Adrenal gland (tissue), 12 donors: Measurements from ENCODE around the gene PIANP. TPM values are rescaled to one million over a fixed set of nuclear protein-coding genes. Genes with fewer than 3 reads are reported as not detected.

ENCODE experiments used
- DNase-seq, 7 donors: peaks; one replicate each; pipeline ENCODE4 v3.0.0-alpha.2; 2019 to 2020
- H3K27ac ChIP-seq, 5 donors: fragments of 200-600 bp; sonication (generic) in 4 of 5; 1 replicate in 3 of 5; 2 replicates in 2 of 5; pipeline versions ENCODE4 v1.5.1 to v1.8.0; 2016 to 2020; ENCODE audit warnings: mild to moderate bottlenecking in 1 of 5
- H3K27me3 ChIP-seq: fragments of 200-600 bp; 2 replicates; pipeline ENCODE4 v1.8.0; 2021
- H3K36me3 ChIP-seq, 2 donors: fragments of 200-600 bp; replicated peaks in 1 of 2; 1 replicate in 1 of 2; 2 replicates in 1 of 2; pipeline versions ENCODE4 v1.5.1 to v1.8.0; 2018 to 2022
- H3K4me1 ChIP-seq, 2 donors: fragments of 200-600 bp; replicated peaks in 1 of 2; 1 replicate in 1 of 2; 2 replicates in 1 of 2; pipeline versions ENCODE4 v1.5.1 to v1.8.0; 2018 to 2021
- H3K4me3 ChIP-seq, 4 donors: fragments of 200-600 bp; sonication (generic) in 3 of 4; one replicate each; pipeline ENCODE4 v1.5.1; 2016 to 2018
- H3K9me3 ChIP-seq, 3 donors: fragments of 200-600 bp; sonication (generic) in 1 of 3; replicated peaks in 1 of 3; 1 replicate in 2 of 3; 2 replicates in 1 of 3; pipeline versions ENCODE4 v1.5.1 to v1.8.0; 2016 to 2021
- POLR2A ChIP-seq, 2 donors: fragments of 450-650 bp; IDR thresholded peaks; one replicate each; pipeline ENCODE4 v1.6.1; 2017; ENCODE audit warnings: antibody characterized with exemption in 2 of 2, mild to moderate bottlenecking in 2 of 2, moderate library complexity in 1 of 2
- WGBS, 4 donors: extraction: QIAGEN DNeasy Blood & Tissue Kit in 2 of 4; methylation state at CpG; one replicate each; pipeline versions ENCODE4 v1.1.5 to v1.1.7; 2013 to 2017; 5-methylcytosine and 5-hydroxymethylcytosine counted together
- intact Hi-C, 2 donors: fragments of 100-400 bp; cut with DNase I; formaldehyde crosslinking; loops; one replicate each; pipeline versions ENCODE4 v1.14.1 to v1.15.0; 2022 to 2023
- polyA plus RNA-seq, 3 donors: library from polyadenylated mRNA; stranded (reverse); fragments of 200-250 nt in 2 of 3; fragments of 350-450 nt in 1 of 3; fragmentation: Illumina TruSeq in 1 of 3; extraction: RNeasy Lipid Tissue Mini Kit (QIAGEN cat#74804) in 1 of 3; gene quantifications; one replicate each; pipeline ENCODE4 v1.2.3, GENCODE V29; 2013 to 2014
- total RNA-seq, 9 donors: library from RNA; depleted of rRNA in 4 of 9; stranded (reverse); fragments of >200 nt in 4 of 9; fragments of 120-200 nt in 1 of 9; fragmentation: NEBNext Ultra II Directional in 1 of 9; extraction: Animal tissue kit (Norgen Biotek cat#: 25700) in 1 of 9; gene quantifications; one replicate each; pipeline versions ENCODE4 v1.1.0 to v1.2.4, GENCODE V29; 2013 to 2023
- TF ChIP-seq, protein P1 (sequence below), 6 experiments: fragments of 450-650 bp in 4 of 6; fragments of 200-600 bp in 2 of 6; sonication (generic) in 1 of 6; IDR thresholded peaks; 1 replicate in 5 of 6; 2 replicates in 1 of 6; pipeline versions ENCODE4 v1.5.1 to v1.8.0; 2016 to 2021; ENCODE audit warnings: antibody characterized with exemption in 6 of 6, mild to moderate bottlenecking in 2 of 6, moderate library complexity in 1 of 6
- donor health status: healthy with polysubstance abuse.
- donor health status: Bipolar disorder and iron deficiency.
- donor health status: DM: yes; HTN: yes; CAD: no.
- donor health status: DM: no; HTN: no; CAD: no.
- donor health status: DM: no; HTN: no; CAD: no.
- donor health status: DM: yes; HTN: yes; CAD: no.

PIANP gene
- total and polyA plus RNA-seq, 12 donors = 0.11 to 5.2 (median 0.96) TPM; not detected in 3

DNA sequence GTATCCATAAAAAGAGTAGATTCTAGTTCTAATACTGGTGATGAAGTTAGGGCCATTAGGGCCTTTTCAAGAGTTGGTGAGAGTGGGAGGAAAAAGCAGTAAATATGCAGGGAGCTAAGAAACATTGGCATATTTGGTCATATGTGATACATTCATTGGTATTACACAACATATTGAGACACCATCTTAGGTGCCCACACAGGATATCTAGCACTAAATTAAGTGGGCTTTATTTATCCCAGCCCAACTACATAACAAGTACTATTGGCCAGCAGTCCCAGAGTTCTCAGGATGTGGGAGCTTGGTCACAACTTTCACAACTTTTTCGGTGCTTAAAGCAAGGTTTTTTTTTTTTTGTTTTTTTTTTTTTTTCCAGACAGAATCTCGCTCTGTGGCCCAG, 35.7 kb downstream of the PIANP start:
- Histone ChIP-seq H3K4me3 (no peak overlapping the region), H3K9me3 (no peaks in the 10 kb centered on the region), H3K27ac (no peak overlapping the region), H3K36me3 (peaks cover 0 to 43% of the 10 kb centered on the region in 2 donors), H3K4me1 (peaks cover 6 to 12% of the 10 kb centered on the region in 2 donors), H3K27me3 (no peaks in the 10 kb centered on the region)
- DNase-seq = no peak
- 68 to 74% (median 71%) methylated on average over 1 to 2 of the region's 2 CpGs for WGBS, 4 donors
- intact Hi-C loops = loop anchor here in 1 of 2 donors (5.0 to 10.0 kb wide), 2 partner anchors 32 to 50 kb away; no protein-coding TSS in a partner anchor
- no peak for TF ChIP-seq POLR2A (IDR thresholded peaks at IDR 0.05)
- TF ChIP-seq, protein P1, sequence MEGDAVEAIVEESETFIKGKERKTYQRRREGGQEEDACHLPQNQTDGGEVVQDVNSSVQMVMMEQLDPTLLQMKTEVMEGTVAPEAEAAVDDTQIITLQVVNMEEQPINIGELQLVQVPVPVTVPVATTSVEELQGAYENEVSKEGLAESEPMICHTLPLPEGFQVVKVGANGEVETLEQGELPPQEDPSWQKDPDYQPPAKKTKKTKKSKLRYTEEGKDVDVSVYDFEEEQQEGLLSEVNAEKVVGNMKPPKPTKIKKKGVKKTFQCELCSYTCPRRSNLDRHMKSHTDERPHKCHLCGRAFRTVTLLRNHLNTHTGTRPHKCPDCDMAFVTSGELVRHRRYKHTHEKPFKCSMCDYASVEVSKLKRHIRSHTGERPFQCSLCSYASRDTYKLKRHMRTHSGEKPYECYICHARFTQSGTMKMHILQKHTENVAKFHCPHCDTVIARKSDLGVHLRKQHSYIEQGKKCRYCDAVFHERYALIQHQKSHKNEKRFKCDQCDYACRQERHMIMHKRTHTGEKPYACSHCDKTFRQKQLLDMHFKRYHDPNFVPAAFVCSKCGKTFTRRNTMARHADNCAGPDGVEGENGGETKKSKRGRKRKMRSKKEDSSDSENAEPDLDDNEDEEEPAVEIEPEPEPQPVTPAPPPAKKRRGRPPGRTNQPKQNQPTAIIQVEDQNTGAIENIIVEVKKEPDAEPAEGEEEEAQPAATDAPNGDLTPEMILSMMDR (IDR thresholded peaks at IDR 0.05) = no peak

DNA sequence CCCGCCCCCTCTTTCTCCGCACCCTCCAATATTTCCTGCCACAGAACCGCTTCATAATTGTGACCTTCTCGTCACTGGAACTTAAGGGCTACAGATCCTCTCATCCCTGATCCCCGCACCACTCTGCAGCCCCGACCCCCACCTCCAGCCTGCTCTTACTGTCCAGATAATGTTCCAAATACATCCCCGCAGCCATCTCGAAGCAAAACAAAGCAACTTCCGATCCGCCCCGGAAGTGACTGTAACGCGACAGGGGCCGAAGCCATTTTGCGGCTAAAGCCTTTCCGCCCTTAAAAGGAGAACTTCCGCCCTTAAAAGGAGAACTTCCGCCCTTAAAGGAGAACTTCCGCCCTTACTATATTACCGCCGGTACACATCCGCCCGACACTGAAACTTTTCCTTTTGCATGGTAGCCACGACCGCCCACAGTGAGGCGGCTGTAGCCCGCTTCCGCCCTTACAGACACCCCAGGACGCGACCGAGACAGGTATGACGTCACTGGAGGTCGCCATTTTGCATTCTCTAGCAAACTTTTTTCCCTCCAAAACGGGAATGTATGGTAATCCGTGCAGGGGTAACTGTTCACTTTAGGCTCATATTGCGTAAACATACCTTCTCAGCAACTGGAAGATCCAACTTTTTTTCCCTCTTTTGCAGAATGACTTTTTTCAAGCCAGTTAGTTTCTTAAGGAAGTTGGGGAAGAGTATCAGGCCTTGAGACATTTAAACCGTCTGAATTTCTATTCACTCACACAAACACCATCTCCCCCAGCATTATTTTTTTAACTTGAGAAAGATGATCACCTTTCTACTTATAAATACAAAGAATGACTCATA, 37.5 kb downstream of the PIANP start, which contains the start of gene ING4:
ING4 (minus strand) TSS at position 214 of the 837 bp plus-strand sequence; CDS start at position 196, 18 bp downstream.
- 2 to 3% (median 2%) methylated on average over 28 to 37 of the region's 37 CpGs for WGBS, 4 donors
- TF ChIP-seq, protein P1 (IDR thresholded peaks at IDR 0.05) = peak in 1 of 6 experiments; percentile 3
- TF ChIP-seq POLR2A (IDR thresholded peaks at IDR 0.05) = peak in 1 of 2 donors; percentile 40
- intact Hi-C loops = loop anchor here in 1 of 2 donors (5.0 to 10.0 kb wide), 2 partner anchors 34 to 48 kb away; no protein-coding TSS in a partner anchor
- H3K9me3 ChIP-seq = no peaks in the 10 kb centered on the region
- peaks cover 0 to 25% of the 10 kb centered on the region in 2 donors for H3K36me3 ChIP-seq
- peaks cover 6 to 12% of the 10 kb centered on the region in 2 donors for H3K4me1 ChIP-seq
- peak; percentile 96 to 100 (median 99) for DNase-seq
- H3K27ac ChIP-seq = peak within 1 kb of the TSS; percentile 31 to 76 (median 53)
- no peaks in the 10 kb centered on the region for H3K27me3 ChIP-seq
- peak within 1 kb of the TSS in 3 of 4 donors; percentile 58 to 77 (median 60) for H3K4me3 ChIP-seq

- H3K4me1 ChIP-seq = peaks cover 6 to 12% of the 10 kb centered on the region in 2 donors
- H3K36me3 ChIP-seq = peaks cover 0 to 20% of the 10 kb centered on the region in 2 donors
- H3K9me3 ChIP-seq = no peaks in the 10 kb centered on the region
- H3K4me3 ChIP-seq = peak overlapping the region in 3 of 4 donors; percentile 58 to 77 (median 60)
- no peak for DNase-seq
- intact Hi-C loops = loop anchor here in 1 of 2 donors (5.0 to 10.0 kb wide), 2 partner anchors 35 to 48 kb away; no protein-coding TSS in a partner anchor
- H3K27me3 ChIP-seq = no peaks in the 10 kb centered on the region
- peak overlapping the region in 2 of 5 donors; percentile 69 to 70 for H3K27ac ChIP-seq
- TF ChIP-seq, protein P1 (IDR thresholded peaks at IDR 0.05) = no peak
- TF ChIP-seq POLR2A (IDR thresholded peaks at IDR 0.05) = no peak
- 0 to 2% (median 1%) methylated on average over 9 to 10 of the region's 10 CpGs for WGBS, 4 donors
These were observed 38.1 kb downstream of the PIANP start for GRCh38 chr12:6662602-6662905.

DNA sequence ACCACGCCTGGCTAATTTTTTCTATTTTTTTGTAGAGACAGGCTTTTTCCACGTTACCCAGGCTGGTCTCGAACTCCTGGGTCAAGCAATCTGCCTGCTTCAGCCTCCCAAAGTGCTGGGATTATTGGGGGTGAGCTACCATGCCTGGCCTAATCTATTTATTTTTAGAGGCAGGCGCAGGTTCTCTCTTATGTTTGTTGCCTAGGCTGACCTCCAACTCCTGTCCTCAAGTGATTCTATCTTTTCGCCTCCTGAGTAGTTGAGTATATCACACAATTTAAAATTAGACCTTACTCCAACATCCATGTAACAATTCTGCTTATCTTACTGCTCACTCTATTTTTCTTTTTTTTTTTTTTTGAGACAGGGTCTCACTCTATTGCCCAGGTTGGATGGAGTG, 46.6 kb downstream of the PIANP start:
- H3K27me3 ChIP-seq = no peaks in the 10 kb centered on the region
- no peak overlapping the region for H3K4me3 ChIP-seq
- no peaks in the 10 kb centered on the region for H3K9me3 ChIP-seq
- H3K36me3 ChIP-seq = peaks cover 0 to 63% of the 10 kb centered on the region in 2 donors
- no peak overlapping the region for H3K27ac ChIP-seq
- no peaks in the 10 kb centered on the region for H3K4me1 ChIP-seq
- DNase-seq = no peak
- intact Hi-C loops = no loop called here
- 92 to 99% (median 94%) methylated on average over 5 of the region's 5 CpGs for WGBS, 4 donors
- TF ChIP-seq, protein P1 (IDR thresholded peaks at IDR 0.05) = no peak
- no peak for TF ChIP-seq POLR2A (IDR thresholded peaks at IDR 0.05)
